Measurements from ENCODE around the gene SLC1A7.

- TF ChIP-seq CTCF (optimal IDR thresholded peaks at IDR 0.05 in 1 of 3, IDR thresholded peaks at IDR 0.05 in 1 of 3, conservative IDR thresholded peaks at IDR 0.05 in 1 of 3; ENCODE audit: extremely low read depth in 1 of 3, insufficient read depth in 2 of 3, low read length in 3 of 3) (no peak), EZH2 (IDR thresholded peaks at IDR 0.05; ENCODE audit: low read length) (no peak)
Observed at GRCh38 chr1:53186533-53186932, 44.1 kb upstream of the SLC1A7 start.

Data from keratinocyte (primary cell).